Lung (tissue), 12 donors: ENCODE measurements around the gene OR2T4. TPM values are rescaled to one million over a fixed set of nuclear protein-coding genes. Genes with fewer than 3 reads are reported as not detected.

ENCODE experiments used
- ATAC-seq: fragments of 200-7000 bp; cut with Tn5 transposase; one replicate; pipeline ENCODE4 v1.9.1; 2020; ENCODE audit warnings: moderate number of reproducible peaks; ENCODE audit not compliant: insufficient read depth, low FRiP score
- DNase-seq, 3 donors: peaks; one replicate each; pipeline ENCODE4 v3.0.0-alpha.2; 2013 to 2017
- H3K27ac ChIP-seq, 2 donors: one replicate each; pipeline ENCODE4 v1.5.1; 2013; ENCODE audit warnings: mild to moderate bottlenecking in 2 of 2, moderate library complexity in 2 of 2, control low read depth in 1 of 2, inconsistent platforms in 1 of 2, low read depth in 1 of 2, low read length in 1 of 2
- H3K27me3 ChIP-seq, 3 donors: one replicate each; pipeline ENCODE4 v1.5.1; 2013; ENCODE audit warnings: low read length in 2 of 3; ENCODE audit not compliant: control insufficient read depth in 3 of 3, insufficient read depth in 3 of 3
- H3K36me3 ChIP-seq, 4 donors: one replicate each; pipeline ENCODE4 v1.5.1; 2013; ENCODE audit warnings: low read length in 4 of 4, mild to moderate bottlenecking in 1 of 4, moderate library complexity in 1 of 4; ENCODE audit not compliant: control insufficient read depth in 4 of 4, insufficient read depth in 4 of 4
- H3K4me1 ChIP-seq, 5 donors: one replicate each; pipeline ENCODE4 v1.5.1; 2013; ENCODE audit warnings: low read length in 5 of 5, mild to moderate bottlenecking in 2 of 5, moderate library complexity in 1 of 5; ENCODE audit not compliant: control insufficient read depth in 5 of 5, insufficient read depth in 5 of 5
- H3K4me3 ChIP-seq: one replicate; pipeline ENCODE4 v1.5.1; 2013; ENCODE audit warnings: mild to moderate bottlenecking, control low read depth, moderate library complexity
- H3K9ac ChIP-seq, 2 donors: one replicate each; pipeline ENCODE4 v1.5.1; 2013; ENCODE audit warnings: low read length in 2 of 2, control low read depth in 1 of 2; ENCODE audit not compliant: insufficient read depth in 1 of 2
- H3K9me3 ChIP-seq, 4 donors: one replicate each; pipeline ENCODE4 v1.5.1; 2013; ENCODE audit warnings: low read length in 3 of 4, mild to moderate bottlenecking in 1 of 4, moderate library complexity in 1 of 4; ENCODE audit not compliant: control insufficient read depth in 4 of 4, insufficient read depth in 3 of 4
- WGBS, 2 donors: extraction: QIAGEN DNeasy Blood & Tissue Kit; methylation state at CpG; one replicate each; pipeline ENCODE4 v1.1.7; 2013; 5-methylcytosine and 5-hydroxymethylcytosine counted together
- polyA plus RNA-seq, 2 donors: library from polyadenylated mRNA; stranded (reverse); fragments of 200-250 nt; gene quantifications; one replicate each; pipeline ENCODE4 v1.2.1, GENCODE V29; 2013
- total RNA-seq, 2 donors: library from RNA; depleted of rRNA in 1 of 2; stranded (reverse); fragments of >200 nt in 1 of 2; gene quantifications; one replicate each; pipeline ENCODE4 v1.2.1, GENCODE V29; 2014 to 2021
- TF ChIP-seq, protein P1 (sequence below): IDR thresholded peaks from 2 replicates; pipeline ENCODE4 v1.5.1; 2012; ENCODE audit warnings: mild to moderate bottlenecking; ENCODE audit errors: control extremely low read depth, extremely low read depth
- donor health status: control.
- donor health status: control.
- donor health status: Bipolar disorder and iron deficiency.
- donor health status: healthy.
- donor health status: DM: yes; HTN: yes; CAD: no.

The OR2T4 gene
- total and polyA plus RNA-seq, 4 donors: not detected

DNA sequence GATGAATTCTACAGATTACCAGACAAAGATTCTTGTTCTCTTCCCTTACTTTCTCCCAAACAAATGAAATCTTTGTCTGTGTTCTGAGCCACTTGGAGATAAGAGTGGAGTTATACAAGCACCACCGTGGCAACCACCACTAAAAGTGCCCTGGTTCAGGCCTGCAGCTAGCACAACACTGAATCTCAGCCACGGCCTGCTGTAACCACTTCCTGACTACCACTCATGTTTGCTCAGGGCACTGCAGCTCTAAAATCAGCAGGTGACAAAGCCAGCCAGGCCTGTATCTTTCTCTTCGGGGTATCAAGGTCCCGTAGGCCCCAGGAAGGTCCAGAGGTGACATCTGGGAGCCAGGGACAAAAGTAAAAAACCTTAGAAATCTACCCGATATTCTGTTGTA lies 10.9 kb downstream of the OR2T4 start:
- no peak overlapping the region for H3K9ac ChIP-seq
- DNase-seq (no peak), ATAC-seq (no peak)
- TF ChIP-seq, protein P1, sequence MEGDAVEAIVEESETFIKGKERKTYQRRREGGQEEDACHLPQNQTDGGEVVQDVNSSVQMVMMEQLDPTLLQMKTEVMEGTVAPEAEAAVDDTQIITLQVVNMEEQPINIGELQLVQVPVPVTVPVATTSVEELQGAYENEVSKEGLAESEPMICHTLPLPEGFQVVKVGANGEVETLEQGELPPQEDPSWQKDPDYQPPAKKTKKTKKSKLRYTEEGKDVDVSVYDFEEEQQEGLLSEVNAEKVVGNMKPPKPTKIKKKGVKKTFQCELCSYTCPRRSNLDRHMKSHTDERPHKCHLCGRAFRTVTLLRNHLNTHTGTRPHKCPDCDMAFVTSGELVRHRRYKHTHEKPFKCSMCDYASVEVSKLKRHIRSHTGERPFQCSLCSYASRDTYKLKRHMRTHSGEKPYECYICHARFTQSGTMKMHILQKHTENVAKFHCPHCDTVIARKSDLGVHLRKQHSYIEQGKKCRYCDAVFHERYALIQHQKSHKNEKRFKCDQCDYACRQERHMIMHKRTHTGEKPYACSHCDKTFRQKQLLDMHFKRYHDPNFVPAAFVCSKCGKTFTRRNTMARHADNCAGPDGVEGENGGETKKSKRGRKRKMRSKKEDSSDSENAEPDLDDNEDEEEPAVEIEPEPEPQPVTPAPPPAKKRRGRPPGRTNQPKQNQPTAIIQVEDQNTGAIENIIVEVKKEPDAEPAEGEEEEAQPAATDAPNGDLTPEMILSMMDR: no peak
- no peaks in the 10 kb centered on the region for H3K36me3 ChIP-seq
- H3K9me3 ChIP-seq: peaks cover 0 to 19% (median 4%) of the 10 kb centered on the region in 4 donors
- H3K27ac ChIP-seq: no peak overlapping the region
- 44 to 61% methylated on average over 5 of the region's 5 CpGs for WGBS, 2 donors
- no peak overlapping the region for H3K4me3 ChIP-seq
- no peaks in the 10 kb centered on the region for H3K4me1 ChIP-seq
- no peaks in the 10 kb centered on the region for H3K27me3 ChIP-seq

DNA sequence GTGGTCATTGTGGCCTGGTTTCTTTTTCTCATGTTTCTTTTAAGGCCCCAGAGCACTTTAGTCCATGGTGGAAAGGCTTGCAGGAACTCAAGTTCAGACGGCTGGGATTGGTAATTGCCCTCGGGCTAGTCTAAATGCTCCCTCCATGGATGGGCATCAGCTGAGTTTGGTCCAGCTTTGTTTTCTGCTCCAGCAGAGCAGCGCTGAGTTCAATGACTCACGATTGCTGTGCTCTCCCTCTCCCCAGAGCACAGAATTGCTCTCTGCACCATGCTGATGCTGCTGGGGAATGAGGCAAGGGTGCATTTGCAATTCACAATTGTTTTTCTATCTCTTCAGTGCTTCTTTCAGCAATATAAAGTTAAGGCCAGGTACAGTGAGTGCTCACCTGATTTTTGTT lies 12.3 kb downstream of the OR2T4 start:
- Histone ChIP-seq H3K4me1 (no peaks in the 10 kb centered on the region), H3K4me3 (no peak overlapping the region), H3K27ac (no peak overlapping the region), H3K9ac (no peak overlapping the region), H3K27me3 (no peaks in the 10 kb centered on the region), H3K9me3 (peaks cover 0 to 17% (median 4%) of the 10 kb centered on the region in 4 donors), H3K36me3 (no peaks in the 10 kb centered on the region)
- DNase-seq (no peak), ATAC-seq (no peak)
- WGBS, 2 donors: 74 to 86% methylated on average over 4 of the region's 4 CpGs
- TF ChIP-seq, protein P1: no peak

DNA sequence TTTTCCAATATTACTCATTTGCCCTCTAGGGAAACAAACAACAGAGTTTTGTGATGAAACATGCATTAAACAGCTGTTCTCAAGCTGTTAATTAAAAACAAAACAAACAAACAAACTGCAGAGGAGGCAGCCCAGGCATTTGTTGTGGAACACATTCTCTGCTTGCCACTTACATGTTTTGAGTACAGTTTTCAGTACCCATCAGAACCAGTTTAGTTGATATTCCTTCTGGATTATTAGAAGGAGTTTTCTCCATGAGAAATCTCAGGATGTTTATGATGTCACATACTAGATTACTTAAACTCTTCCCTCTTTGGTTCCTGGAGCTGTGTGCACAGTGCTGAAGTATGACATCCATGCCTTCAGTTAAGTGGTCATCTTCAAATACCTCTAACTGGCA lies 14.0 kb downstream of the OR2T4 start, which contains the start of gene OR2T6:
Gene OR2T6, plus strand, starts transcription at position 301 of the 400 bp plus-strand sequence. CDS start 11,863 bp downstream, outside the sequence.
- Histone ChIP-seq H3K4me1 (no peaks in the 10 kb centered on the region), H3K27me3 (no peaks in the 10 kb centered on the region), H3K9me3 (peaks cover 0 to 13% (median 4%) of the 10 kb centered on the region in 4 donors), H3K36me3 (no peaks in the 10 kb centered on the region), H3K4me3 (no peak within 1 kb of the TSS), H3K27ac (no peak within 1 kb of the TSS), H3K9ac (no peak within 1 kb of the TSS)
- DNase-seq: no peak
- no peak for ATAC-seq
- TF ChIP-seq, protein P1: no peak

DNA sequence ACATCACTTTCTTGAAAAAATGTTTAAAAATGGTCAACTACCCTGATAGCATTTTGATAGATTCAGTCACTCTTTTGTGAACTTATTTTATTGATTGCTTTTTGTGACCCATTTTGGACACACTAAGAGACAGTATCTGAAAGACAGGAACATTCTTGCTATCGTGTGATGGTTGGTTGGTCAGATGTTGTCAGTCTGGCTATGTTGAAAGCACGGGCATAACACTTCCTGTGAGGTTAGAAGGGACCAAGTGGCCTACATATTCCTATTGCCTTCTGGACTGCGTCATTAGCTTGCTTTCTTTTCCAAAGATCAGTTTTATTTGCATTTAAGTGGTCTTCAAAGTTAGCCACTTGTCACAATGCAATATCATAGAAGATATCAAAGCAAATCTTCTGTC lies 15.5 kb downstream of the OR2T4 start:
- Histone ChIP-seq H3K4me3 (no peak overlapping the region), H3K9ac (no peak overlapping the region), H3K27me3 (no peaks in the 10 kb centered on the region), H3K9me3 (peaks cover 0 to 10% (median 4%) of the 10 kb centered on the region in 4 donors), H3K27ac (no peak overlapping the region), H3K36me3 (no peaks in the 10 kb centered on the region), H3K4me1 (no peaks in the 10 kb centered on the region)
- 30 to 57% methylated on average over 3 of the region's 3 CpGs for whole genome bisulfite sequencing, 2 donors
- no peak for ATAC-seq
- TF ChIP-seq, protein P1: no peak
- DNase-seq: no peak
